HG03175 (cell line): Measurements from ENCODE around the gene ATP2C1.
"Not testable (repeated sequence)": the region's sequence is repeated elsewhere in the genome, so short reads cannot be mapped to it uniquely, and the experiment has no call there.

Experiments
- ATAC-seq: cut with Tn5 transposase; IDR thresholded peaks from one replicate; pipeline ENCODE4 v1.9.1; 2021; ENCODE audit warnings: mild to moderate bottlenecking, moderate library complexity; ENCODE audit not compliant: unreplicated experiment

ATP2C1 gene

GRCh38 chr3:130935761-130936492, 42.0 kb downstream of the ATP2C1 start:
- ATAC-seq: no peak

GRCh38 chr3:130939753-130940152, 45.9 kb downstream of the ATP2C1 start:
- ATAC-seq: no peak

- ATAC-seq: no peak
Observed at GRCh38 chr3:130941793-130942192, 47.9 kb downstream of the ATP2C1 start.

GRCh38 chr3:130946882-130947281, 53.0 kb downstream of the ATP2C1 start:
- no peak for ATAC-seq

GRCh38 chr3:130948001-130948773, 54.3 kb downstream of the ATP2C1 start:
- no peak for ATAC-seq

GRCh38 chr3:130948929-130949328, 55.0 kb downstream of the ATP2C1 start:
- ATAC-seq: no peak

GRCh38 chr3:130950124-130950523, 56.2 kb downstream of the ATP2C1 start:
- peak; percentile 89 for ATAC-seq

- ATAC-seq: no peak
Observed at GRCh38 chr3:130950641-130951040, 56.8 kb downstream of the ATP2C1 start.

GRCh38 chr3:130955481-130955880, 61.6 kb downstream of the ATP2C1 start:
- ATAC-seq: no peak

GRCh38 chr3:130956281-130956680, 62.4 kb downstream of the ATP2C1 start:
- no peak for ATAC-seq

- ATAC-seq: no peak
Observed at GRCh38 chr3:130956721-130957120, 62.8 kb downstream of the ATP2C1 start.

- no peak for ATAC-seq
Observed at GRCh38 chr3:130960139-130960795, 66.4 kb downstream of the ATP2C1 start.

GRCh38 chr3:130961458-130961857, 67.6 kb downstream of the ATP2C1 start:
- no peak for ATAC-seq

GRCh38 chr3:130963444-130963843, 69.6 kb downstream of the ATP2C1 start:
- ATAC-seq: no peak

GRCh38 chr3:130963878-130964277, 70.0 kb downstream of the ATP2C1 start:
- ATAC-seq: no peak

GRCh38 chr3:130967281-130967680, 73.4 kb downstream of the ATP2C1 start:
- ATAC-seq: no peak

GRCh38 chr3:130968221-130968620, 74.3 kb downstream of the ATP2C1 start:
- ATAC-seq: no peak

- no peak for ATAC-seq
Observed at GRCh38 chr3:130969621-130970020, 75.7 kb downstream of the ATP2C1 start.

GRCh38 chr3:130971208-130971607, 77.3 kb downstream of the ATP2C1 start:
- no peak for ATAC-seq

- ATAC-seq: not testable (repeated sequence)
Observed at GRCh38 chr3:130972592-130972991, 78.7 kb downstream of the ATP2C1 start.

GRCh38 chr3:130973406-130973805, 79.5 kb downstream of the ATP2C1 start:
- ATAC-seq: no peak

GRCh38 chr3:130974201-130974600, 80.3 kb downstream of the ATP2C1 start:
- ATAC-seq: no peak
